Activated CD8-positive, alpha-beta memory T cell treated with anti-CD3 and anti-CD28 coated beads, Interleukin-2, amount 50 U/mL, for 1 hour (primary cell): Measurements from ENCODE around the gene LSM11.

Experiments
- DNase-seq: peaks from one replicate; pipeline ENCODE4 v3.0.0-alpha.2; 2020; ENCODE audit errors: extremely low read depth

LSM11 gene

GRCh38 chr5:157732596-157733262, 10.8 kb upstream of the LSM11 start:
- DNase-seq, result no peak

- DNase-seq, result no peak
Measured at GRCh38 chr5:157734436-157734835, 9.1 kb upstream of the LSM11 start.

DNA sequence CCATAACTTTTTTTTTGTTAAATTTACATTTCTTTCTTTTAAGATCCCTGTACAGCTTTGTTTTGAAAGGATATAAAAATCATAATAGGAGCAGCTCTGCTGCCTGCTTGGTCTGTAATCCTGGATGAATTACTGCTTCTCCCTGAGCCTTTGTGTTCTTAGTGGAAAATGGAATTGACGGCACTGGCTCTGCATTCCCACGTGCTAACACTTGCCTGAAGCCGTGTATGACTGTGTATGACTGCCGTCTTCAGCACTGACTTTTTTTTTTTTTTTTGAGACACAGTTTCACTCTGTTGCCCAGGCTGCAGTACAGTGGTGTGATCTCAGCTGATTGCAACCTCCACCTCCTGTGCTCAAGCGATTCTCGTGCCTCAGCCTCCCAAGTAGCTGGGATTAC, 7.5 kb upstream of the LSM11 start:
- DNase-seq, result no peak

GRCh38 chr5:157739388-157740228, 3.9 kb upstream of the LSM11 start:
- DNase-seq, result no peak

DNA sequence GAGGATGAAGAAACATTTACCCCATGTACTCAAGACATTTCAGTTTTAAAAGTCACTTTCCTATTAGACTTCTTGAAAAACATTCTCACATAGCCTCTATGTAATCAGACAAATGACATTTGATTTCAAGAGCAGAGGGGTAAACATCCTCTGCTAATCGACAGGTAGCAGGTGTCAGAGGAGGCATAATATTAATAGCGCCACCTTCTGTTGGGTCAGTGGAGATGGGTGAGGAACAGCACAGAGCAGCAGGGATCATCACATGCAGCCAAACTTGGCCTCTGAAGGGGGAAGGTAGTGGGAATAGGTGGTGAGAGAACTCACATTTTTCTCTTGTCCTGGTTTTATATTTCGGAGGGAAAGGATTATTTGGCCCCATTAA, 3.3 kb upstream of the LSM11 start:
- DNase-seq, result no peak

- no peak for DNase-seq
Measured at GRCh38 chr5:157741131-157741530, 2.4 kb upstream of the LSM11 start.

DNA sequence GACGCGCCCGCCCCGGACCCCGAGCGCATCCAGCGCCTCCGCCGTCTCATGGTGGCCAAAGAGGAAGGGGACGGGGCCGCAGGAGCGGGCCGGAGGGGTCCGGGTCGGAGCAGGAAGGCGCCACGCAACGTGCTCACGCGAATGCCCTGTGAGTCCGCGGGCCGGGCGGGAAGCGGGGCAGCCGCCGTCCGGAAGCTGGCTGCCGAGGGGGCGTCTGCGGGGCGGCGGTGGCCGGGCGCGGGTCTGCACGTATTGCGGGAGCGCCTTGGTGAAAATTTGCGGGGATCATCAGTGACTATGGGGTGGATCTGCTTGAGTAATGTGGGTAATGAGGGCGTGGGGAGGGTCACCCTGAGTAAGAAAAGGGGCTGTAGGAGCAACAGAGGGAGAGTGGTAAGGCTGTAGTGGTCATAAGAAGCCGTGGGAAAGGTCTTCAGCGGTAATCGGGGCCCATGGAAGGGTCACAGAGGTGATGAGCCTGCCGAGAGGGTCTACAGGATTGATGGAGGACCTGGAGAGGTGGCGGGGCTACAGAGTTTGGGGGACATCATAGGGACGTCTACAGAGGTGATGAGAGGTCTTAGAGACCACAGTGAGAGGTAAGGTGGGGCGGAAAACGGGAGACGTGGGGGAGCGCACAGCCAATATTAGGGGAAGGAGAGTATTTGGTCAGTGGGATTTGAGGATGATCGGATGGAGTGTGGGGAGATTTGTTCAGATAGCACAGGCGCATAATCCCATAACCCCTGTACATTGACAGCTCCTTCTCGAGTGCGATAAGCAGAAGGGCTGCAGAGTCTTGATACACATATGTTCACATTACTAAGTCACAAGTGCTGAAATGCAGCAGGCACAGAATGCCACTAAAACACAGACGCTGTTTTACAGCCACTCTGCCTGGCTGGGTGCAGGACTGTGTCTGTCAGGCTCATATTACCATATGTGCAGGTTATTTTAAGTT, 819 bp downstream of the LSM11 start:
- no peak for DNase-seq

DNA sequence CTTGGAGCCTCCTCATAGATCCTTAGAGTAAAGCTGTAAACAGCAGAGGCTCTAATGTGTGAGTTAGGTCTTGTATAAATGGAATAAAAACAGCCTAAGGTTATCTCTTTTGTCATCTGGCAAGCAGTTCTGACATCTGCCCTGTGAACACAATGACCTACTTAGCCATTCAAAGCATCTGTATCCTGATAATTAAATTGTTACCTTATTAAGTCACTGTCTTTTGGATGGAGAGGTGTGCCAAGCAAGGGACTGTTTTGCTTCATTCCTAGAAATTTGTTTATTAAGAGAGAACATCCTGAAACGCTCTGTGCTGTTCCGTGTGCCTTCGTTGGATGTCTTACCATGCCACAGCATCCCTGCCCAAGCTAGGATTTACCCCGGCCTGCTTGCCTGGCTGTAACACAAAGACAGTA, 1.5 kb downstream of the LSM11 start:
- DNase-seq, result no peak

DNA sequence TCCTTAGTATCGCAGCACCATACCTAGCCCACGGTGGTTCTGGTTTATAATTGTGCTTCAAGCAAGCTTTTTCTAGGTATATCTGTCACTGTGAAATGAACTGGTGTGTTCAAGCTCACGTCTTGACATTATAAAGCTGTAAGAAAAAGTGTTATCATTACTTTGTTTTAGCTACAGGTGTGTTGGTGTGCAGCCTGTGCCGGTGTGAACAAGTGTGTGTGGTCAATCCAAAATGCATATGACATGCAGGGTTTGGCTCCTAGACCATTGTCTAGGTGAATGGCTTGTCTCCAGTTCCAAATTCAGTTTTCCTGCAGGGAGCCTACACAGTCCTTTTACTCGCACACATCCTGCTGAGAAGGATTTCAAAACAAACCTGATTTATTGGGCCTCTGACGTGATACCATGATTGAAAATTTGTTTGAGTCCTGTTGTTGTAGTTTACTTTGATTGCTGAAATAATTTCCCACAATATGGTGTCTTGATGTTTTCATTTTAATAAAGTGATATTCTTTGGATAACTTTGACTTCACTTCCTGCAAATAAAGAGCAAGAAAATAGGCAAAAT, 3.7 kb downstream of the LSM11 start:
- no peak for DNase-seq

DNA sequence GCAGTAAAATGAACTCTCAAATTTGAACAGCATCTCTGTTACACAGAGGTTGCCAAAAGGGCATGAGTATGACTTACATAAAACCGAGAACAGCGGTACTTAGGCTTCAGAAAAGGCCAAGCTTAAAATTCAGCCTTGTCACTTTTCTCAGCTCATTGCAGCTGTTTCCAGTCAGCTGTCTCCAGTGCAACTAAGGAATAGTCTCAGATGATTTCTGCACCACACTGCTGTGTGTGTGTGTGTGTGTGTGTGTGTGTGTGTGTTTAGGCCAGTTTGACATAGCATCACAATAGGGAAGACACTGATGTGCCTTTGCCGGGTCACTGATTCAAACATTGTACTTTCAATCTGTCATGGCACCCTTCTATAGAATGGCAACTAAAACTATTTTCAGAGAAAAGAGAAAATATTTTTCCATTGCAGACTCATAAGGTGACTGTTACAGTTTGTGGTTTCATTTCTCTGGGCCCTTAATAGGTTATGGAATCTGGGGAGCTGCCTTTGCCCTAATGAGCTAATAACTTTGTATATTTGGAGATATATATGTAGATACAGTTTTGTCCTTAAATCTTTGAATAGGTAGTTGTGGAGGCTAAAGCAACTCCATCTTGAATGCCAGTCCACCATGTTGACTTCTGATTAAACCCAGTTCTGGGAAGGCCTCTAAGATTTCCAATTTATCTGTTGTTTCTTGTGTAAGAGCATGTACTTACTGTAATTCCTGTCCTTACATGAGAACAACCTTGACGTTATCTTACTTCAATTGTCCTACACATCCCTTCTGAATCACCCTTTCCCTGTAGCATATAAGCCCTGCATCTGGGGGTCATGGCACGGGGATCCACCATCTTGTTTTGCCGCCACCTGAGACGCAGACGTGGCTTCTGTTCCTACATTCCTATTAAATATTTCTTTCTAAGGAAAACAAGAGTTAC, 4.5 kb downstream of the LSM11 start:
- no peak for DNase-seq

- DNase-seq, result no peak
Measured at GRCh38 chr5:157748760-157749461, 5.4 kb downstream of the LSM11 start.

DNA sequence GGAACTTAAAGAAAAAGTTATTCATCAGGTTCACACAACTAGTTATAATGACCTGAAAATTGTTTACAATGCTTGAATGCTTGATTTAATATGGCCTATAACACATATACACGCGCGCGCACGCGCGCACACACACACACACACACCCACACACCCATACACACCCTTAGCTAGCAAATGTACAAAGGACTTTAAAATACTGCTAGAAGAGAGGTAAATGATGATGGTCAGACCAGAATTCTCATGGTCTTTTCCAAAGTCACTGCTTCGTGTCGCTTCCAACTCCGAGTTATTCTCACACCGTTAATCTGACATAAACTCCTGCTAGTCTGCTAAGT, 5.9 kb downstream of the LSM11 start:
- no peak for DNase-seq

DNA sequence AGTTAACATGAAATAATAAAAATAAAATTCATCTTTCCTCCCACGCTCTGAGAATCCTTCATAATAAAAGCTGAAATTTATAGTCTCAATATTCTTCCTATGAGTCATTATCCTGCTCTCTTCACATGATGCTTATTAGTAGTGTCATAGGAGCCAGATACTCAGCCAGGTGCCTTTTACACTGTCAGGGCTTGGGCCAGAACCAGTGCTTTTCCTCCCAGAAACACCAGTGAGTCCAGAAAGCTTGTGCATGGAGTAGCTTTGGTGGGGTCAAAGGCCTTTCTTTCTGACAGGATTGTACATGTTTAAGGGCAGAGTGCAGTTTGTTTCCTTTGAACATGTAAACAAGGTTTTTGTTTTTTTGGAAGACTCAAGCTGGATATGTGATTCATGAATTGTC, 6.8 kb downstream of the LSM11 start:
- no peak for DNase-seq

- no peak for DNase-seq
Measured at GRCh38 chr5:157756122-157756521, 12.6 kb downstream of the LSM11 start.

GRCh38 chr5:157758706-157759105, 15.2 kb downstream of the LSM11 start:
- DNase-seq, result no peak

- no peak for DNase-seq
Measured at GRCh38 chr5:157761690-157762621, 18.4 kb downstream of the LSM11 start.

- no peak for DNase-seq
Measured at GRCh38 chr5:157764531-157764930, 21.0 kb downstream of the LSM11 start.

DNA sequence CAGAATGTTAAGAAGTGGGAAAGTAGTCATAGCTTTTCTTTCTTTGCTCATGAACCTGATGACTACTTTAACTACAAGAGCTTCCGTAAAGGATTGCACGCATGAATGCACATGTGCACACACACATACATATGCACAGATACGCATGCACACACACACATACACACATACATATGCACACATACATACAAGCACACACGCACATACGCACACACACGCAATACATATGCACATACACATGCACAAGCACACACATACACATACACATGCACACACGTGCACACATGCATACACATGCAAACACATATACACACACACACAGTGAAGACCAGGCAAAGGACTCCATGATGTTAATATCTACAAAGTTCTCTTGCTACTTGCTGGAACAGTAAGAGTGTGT, 22.9 kb downstream of the LSM11 start:
- no peak for DNase-seq

DNA sequence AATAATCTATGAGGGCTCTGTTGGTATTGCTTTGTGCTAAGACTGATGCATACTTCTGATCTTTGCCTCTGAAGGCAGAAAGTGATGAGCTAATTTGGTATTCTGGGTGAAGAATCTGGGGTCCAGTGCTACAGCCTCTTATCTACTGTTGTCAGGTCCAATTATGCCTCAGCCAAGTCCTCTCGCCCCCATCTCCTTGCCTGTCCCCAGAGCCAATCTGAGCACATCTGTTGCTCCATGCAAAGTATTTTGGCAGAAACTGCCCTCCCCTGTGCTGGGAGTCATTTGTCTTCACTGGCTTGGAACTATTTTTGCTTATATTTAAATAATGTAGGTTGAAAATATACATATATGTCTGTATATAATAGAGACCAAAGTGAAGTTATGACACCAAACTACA, 23.4 kb downstream of the LSM11 start:
- no peak for DNase-seq
